IPS DF 19.7 (cell line): Measurements from ENCODE around the gene MTCH2.
A peak's percentile ranks its signal among the peaks of the same experiment; 100 is the strongest.

Experiments used
- DNase-seq: peaks from one replicate; pipeline ENCODE4 v3.0.0-alpha.2; 2013; ENCODE audit warnings: low read depth, low spot score

MTCH2 gene

DNA sequence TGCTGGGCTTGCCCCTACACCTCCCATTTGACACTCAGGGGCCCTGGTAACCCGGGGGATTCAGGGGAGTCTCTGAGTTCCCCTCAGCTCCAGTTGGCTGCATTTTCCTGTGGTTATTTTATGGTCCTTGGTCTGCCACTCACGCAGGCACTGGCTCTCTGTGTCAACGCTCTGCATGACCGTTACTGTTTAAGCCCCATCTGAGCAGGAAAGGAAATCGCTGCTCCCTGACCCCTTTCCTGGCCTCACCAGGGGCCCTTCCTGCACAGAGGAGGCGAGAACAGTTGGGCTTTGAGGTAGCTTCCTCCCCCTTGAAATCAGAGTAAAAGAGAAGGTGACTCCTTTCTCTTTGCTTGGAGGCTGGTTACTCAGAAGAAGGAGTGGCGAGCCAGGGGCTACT is 50.6 kb downstream of the MTCH2 start:
- no peak for DNase-seq

DNA sequence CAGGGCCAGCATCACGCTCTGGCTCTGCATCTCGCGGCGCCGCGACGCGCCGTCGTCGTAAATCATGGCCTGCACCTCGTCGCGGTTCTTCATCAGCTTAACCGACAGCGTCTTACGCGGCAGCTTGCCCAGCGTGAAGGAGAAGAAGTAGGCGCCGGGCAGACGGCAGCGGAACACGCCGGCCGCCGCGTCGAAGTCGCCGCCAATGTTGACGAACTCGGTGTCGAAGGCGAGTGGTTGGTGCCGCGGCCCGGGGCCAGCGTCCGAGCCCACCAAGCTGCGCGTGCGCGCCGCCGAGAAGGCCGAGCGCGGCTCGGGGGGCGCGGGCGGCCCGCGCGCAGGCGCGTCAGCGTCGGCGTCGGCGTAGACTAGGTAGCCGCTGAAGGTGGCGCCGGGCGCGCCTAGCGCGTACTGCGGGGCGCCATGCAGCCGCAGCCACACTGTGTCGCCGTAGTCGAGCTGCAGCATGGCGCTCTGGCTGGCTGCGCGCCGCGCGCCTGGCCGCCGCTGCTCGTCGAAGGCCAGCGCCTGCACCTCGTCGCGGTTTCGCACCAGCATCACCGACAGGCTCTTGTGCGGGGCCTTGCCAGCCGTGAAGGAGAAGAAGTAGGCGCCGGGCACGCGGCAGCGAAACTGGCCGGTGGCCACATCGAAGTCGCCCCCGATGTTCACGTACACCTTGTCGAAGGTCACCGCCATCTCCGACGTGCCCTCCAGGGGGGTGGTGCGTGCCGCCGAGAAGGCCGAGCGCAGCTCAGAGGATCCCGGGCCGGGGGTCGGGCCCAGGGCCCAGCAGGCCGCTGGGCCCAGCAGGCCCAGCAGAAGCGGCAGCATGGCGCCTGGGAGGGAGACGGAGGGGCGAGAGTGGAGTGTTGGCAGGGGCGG is 52.1 kb downstream of the MTCH2 start:
- DNase-seq = no peak

DNA sequence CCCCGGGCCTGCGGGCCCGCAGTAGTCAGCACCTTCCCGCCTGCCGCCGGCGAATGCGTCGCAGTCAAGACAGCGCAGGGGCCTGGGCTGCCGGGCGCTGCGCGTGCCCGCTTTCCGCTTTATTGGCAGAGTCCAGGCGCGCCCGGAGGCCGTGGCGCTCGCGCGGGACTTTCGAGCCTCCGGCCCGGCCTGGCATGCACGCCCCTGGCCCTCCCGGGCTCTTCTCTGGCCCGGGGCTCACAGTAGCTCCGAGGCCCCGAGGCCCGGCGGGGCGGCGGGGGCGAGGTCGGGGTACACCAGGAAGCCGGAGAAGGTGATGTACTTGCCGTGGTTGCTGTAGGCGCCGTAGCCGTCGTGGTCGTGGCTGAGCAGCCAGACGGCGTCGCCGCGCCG is 52.8 kb downstream of the MTCH2 start:
- DNase-seq = no peak

DNA sequence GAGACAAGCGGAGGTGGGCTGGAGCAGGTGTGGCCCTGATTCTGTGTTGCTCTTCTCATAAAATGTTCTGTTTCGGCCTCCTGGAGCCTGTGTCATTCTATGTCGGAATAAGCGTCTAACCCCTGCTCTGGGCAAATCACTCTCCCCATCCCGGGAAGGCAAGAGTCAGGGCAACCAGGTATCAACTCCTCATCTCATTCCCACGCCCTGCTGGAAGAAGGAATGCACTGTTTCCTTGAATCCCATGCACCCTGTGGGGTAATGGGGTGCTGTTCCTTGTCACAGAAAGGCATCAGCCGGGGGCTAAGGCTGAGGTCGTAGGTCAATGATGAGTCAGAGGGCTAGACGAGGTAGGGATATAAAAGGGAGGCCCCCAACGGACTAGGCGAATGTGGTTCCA is 53.2 kb downstream of the MTCH2 start:
- no peak for DNase-seq

DNA sequence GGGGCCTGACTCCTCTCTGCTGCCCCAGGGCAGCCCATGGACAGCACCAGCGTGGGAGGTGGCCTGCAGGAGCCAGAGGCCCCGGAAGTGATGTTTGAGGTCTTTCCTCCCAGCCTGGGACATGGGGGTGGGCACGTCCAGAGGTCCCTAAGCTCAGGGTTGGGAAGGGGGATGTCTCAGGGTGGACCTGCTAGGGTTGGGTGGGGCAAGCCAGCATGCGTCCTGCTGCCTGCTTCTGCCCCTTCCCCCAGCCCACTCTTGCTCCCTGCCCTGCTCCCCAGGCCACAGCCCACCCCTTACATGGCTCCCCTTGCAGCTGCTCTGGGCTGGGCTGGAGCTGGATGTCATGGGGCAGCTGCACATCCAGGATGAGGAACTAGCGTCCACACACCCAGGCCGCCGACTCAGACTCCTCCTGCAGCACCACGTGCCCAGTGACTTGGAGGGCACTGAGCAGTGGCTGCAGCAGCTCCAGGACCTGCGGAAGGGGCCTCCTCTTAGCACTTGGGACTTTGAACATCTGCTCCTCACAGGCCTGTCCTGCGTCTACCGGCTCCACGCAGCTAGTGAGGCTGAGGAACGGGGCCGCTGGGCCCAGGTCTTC is 54.5 kb downstream of the MTCH2 start:
- no peak for DNase-seq

- DNase-seq = no peak
Measured at GRCh38 chr11:47587039-47587716, 55.2 kb downstream of the MTCH2 start.

- DNase-seq = no peak
Measured at GRCh38 chr11:47586098-47586855, 56.1 kb downstream of the MTCH2 start, which contains the start of gene FAM180B. Gene FAM180B (plus strand): TSS chr11:47586678. CDS start chr11:47586769, 91 bp downstream.

DNA sequence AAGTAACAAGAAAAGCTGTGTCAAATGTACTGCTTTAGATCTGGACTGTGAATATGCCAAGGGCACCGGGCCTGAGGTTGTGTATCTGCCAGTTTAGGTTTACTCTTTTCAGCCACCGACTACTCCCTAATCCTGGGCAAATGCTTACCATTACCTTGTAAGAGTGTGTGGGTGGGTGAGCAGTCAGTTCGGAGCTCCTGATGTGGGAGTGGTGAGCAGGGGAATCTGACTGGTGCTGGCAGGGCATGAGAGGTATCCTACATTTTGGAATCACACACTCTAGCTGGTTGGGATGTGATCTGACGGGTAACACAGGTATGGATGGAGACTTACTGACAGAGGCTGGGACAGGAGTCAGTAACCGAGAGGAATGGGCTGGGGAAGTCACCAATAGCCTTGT is 58.5 kb downstream of the MTCH2 start:
- DNase-seq = no peak

DNA sequence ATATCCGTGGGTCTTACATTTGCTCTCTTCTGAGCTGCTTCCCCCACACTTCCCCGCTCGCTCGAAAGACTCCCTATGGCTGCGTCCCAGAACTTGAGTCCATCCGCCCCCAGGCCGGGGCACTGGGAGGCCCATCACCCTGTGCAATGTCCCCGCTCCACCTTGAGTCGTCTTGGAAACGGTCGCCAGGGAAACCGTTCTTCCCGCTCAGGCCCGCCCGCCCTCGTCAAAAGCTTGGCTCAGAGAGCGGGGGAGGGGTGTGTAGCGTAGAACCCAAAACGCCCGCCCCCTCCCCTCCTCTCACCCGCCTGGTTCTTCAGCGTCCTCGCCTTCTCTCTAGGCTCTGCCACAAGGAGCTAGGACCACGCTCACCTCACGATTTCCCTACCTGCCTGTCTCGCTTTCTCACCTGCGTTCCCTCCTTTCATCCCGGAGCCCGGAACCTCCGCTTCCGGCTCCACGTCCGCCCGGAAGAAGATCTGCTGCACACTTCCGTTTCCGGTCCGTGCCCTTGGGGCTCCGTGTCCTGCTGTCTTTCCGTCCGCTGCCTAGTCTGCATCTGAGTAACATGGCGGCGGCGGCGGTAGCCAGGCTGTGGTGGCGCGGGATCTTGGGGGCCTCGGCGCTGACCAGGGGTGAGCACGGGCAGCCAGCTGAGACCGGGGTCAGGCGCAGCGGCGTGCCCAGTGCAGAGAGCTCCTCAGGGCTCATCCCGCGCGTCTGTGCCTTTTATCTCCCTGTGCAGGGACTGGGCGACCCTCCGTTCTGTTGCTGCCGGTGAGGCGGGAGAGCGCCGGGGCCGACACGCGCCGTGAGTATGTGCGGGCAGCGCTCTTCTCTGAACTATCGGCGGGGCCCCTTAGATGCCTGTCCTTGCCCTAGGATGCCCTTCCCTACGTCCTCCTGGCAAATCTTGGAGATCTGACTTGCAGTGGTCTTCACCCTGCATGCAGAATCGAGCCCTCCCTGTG is 63.5 kb downstream of the MTCH2 start, which contains the start of the genes KBTBD4 and NDUFS3:
Gene KBTBD4, minus strand, starts transcription at position 447 of the 971 bp plus-strand sequence. Its CDS starts 19 bp downstream, at position 428.
Gene NDUFS3, plus strand, starts transcription at position 551 of the 971 bp plus-strand sequence. Its CDS starts 18 bp downstream, at position 569.
- DNase-seq = peak; percentile 76

DNA sequence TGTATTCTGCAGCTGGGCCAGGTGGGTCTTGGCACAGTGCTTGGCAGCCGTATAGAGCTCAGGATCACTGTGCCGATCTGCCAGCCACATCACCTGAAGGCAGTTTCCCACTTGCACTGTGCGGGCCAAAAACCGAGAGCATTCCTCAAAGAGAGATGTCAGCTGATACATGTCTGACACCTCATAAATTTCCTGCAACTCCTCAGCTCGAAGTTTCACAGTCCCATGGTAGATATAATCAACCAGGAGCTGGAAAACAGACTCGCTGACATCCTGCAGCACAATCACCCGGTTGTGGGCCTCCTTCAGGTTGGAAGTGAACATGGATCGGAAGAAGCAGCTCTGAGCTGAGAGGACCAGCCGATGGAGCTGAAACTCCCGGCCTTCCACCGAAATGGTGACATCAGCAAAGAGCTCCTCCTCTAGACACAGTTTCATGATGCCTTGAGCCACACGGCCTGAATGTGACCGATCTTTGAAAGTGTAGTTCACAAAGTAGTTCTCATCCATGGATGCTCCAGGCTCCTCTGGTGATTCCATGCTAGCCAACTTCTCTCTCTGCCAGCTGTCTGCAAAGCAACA is 64.8 kb downstream of the MTCH2 start:
- DNase-seq = no peak

- DNase-seq = no peak
Measured at GRCh38 chr11:47573321-47573720, 69.0 kb downstream of the MTCH2 start.

GRCh38 chr11:47572715-47573255 is 69.6 kb downstream of the MTCH2 start:
- DNase-seq = no peak

GRCh38 chr11:47571895-47572294 is 70.5 kb downstream of the MTCH2 start:
- DNase-seq = no peak

GRCh38 chr11:47571357-47571729 is 71.0 kb downstream of the MTCH2 start:
- no peak for DNase-seq

DNA sequence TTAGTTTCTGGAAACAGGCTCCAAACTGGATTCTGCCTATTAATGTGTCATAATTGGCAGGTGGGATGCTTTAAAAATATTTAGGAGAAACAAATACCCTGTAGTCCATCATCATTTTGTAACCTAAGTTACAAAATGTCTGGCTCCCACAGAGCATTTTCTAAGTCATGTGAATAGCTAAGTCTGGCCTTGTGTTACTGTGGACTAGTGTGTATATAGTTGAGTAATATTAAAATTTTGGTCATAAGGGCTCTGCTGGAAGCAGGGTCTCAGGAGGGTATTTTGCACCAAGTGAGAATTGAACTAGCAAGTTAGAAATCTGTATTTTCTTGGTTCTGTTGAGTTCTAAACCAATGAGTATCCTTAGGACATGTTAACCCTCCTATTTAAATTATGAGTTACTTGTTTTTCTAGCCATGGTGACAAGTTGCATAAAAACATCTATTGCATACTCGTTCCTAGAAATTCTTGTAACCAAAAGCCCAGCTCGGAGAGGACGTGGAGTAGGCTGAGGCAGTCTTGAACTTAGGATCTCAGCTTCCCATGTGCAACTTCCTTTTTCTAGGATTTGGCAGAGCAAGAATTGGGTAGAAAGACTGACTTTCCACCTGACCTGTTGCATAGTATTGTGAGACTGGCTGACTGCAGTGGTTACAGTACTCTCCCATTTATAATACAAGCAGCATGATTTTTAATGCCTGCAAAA is 71.6 kb downstream of the MTCH2 start:
- no peak for DNase-seq

GRCh38 chr11:47569646-47570045 is 72.7 kb downstream of the MTCH2 start:
- no peak for DNase-seq
